NCI-H1048 (cell line): ENCODE measurements around the gene NECAB2.
"Not testable (repeated sequence)": the region's sequence is repeated elsewhere in the genome, so short reads cannot be mapped to it uniquely, and the experiment has no call there.

ENCODE experiments used
- DNase-seq: peaks from one replicate; lab custom pipeline; 2025; lab: John Stamatoyannopoulos, UW

Gene NECAB2

DNA sequence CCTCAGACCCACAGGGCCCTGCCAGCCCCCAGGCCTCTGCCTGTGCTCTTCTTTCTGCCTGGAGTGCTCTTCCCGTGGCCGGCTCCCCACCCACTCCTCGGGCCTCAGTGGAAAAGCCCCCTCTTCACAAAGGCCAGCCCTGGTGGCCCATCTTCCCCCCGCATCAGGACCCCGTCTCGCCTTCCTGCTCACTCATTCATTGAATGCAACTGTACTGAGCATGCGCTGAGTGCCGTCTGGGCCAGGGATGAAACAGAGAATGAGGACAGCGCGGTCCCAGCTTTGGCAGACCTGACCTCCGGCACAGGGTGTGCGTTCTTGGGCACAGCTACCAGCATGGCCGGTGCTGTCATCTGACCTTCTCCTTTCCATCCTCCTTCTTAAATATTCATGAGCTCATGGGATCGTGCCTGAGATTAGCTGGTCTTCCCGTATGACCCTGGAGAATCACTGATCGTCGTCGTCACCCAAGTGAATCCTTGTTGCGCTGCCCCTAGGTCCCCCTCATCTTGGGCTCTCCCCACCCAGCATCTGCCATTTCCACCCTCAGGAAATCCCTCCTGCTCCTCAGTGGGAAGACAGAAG, 31.4 kb upstream of the NECAB2 start:
- no peak for DNase-seq

DNA sequence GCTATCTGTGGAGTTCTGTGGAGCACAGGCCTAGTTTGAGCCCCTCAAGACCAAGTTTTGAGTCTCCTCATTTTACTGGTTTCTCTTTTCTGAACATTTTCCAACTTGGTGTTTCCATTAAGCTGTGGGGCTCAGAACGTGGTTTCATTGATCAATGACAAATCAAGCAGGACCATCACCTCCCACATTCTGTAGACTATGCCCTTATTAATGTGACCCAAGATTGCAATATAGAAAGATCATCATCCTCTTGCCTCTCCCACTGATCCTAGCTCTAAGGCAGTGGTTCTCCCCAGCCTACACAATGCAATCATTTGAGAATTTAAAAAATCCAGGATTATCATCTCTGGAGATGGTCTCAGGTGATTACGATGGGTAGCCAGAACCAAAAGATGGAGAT, 30.8 kb upstream of the NECAB2 start:
- DNase-seq, result no peak

DNA sequence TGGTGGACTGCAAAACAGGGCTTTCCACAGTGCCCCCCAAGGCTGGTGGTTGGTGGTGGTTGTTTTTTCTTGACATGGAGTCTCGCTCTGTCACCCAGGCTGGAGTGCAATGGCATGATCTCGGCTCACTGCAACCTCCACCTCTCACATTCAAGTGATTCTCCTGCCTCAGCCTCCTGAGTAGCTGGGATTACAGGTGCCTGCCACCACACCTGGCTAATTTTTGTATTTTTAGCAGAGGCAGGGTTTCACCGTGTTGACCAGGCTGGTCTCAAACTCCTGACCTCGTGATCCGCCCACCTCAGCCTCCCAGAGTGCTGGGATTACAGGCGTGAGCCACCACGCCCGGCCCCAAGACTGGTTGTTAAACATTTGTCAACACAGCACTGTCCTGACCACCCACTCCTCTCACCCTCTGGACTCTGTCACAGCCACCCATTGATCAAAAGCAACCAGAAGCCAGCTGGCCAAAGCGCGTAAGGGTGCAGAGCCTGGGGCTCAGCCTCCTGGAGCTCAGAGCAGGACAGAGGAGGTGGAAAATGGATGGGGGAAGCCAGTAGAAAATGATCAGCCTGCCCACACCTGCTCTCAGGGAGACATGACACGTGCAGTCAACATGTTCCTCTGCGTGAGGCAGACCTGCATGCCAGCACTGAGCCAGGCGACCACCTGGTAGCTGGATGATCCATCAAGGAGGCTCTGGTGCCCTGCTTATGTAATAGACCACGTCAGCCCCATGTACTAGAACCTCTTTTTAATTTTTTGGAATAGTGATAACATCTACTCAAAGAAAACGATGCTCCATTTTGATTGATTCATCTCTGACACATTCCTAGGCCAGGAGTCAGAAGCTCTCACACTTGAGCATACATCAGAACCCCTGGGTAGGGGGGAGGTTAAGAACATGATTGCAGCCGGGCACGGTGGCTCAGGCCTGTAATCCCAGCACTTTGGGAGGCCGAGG, 29.8 kb upstream of the NECAB2 start:
- no peak for DNase-seq

DNA sequence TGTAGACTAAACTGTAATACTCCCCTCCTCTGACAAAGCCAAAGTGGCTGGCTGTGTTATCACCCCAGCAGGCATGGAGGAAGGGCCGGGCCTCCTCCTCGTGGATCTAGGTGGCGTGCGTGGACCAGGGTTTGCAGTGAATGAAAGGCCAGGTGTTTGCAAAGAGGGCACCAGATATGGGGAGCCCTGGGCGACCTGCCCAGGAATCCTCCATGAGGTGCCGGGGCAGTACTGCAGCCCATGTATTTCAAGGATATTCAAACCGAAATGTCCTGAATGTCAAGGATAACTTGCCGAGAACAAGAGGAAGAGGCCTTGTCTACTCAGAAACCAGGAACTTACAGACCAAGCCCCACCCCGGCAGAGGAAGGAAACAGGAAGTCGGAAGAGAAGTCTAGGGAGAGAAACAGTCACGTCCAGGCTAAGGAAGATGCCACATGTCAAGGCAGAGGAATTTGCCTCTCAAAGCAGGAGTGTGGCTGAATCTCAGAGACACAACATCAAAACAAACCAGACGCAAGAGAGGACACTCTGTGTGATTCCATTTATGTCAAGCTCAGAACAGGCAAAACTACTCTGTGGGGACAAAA, 28.7 kb upstream of the NECAB2 start:
- no peak for DNase-seq

DNA sequence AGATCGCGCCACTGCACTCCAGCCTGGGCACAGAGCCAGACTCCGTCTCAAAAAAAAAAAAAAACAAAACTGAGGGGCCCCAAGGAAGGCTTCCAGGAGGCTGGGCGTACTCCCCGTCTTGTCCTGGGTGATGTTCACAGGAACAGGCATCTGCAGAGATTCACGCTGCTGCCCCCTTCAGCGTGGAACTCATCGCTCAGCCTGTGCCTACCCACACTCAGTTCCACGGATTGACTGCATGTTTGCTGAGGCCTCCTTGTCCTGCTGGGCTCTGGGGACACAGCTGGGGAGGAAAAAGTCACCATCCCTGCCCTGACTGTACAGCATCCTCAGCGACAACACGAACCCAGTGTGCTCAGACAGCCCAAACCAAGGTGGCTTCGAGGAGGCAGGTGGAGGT, 27.9 kb upstream of the NECAB2 start:
- no peak for DNase-seq

DNA sequence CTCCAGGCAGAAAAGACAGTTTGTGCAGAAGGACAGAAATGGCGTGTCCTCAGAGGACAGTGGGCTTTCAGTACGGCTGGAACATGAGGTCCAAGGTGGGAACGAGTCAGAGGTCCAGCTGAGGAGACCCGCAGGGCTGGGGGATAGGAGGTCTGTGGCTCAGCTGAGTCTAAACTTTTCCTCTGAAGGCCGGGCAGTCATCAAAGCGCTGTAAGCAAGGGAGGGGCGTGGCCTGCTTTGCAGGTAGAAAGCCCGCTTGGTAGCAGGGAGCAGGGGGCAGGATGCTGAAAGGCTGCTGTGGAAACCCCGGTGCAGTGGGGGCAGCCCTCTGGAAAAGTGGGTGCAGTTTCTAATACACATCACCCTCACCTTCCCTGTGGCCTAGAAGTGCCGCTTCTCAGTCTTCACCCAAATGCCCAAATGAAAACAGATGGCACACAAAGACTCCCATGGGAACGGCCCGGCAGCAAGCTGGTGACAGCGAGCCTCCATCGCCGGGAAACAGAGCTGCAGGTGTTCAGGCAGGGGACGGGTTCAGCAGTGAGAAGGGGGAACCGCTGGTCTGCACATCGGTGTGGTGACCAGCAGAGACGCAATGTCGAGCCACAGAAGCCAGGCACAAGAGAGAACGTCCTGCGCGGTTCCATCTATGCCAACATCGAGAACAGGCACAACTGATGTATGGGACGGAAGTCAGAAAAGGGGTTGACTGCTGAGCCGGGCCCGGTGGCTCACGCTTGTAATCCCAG, 27.2 kb upstream of the NECAB2 start:
- DNase-seq, result no peak

DNA sequence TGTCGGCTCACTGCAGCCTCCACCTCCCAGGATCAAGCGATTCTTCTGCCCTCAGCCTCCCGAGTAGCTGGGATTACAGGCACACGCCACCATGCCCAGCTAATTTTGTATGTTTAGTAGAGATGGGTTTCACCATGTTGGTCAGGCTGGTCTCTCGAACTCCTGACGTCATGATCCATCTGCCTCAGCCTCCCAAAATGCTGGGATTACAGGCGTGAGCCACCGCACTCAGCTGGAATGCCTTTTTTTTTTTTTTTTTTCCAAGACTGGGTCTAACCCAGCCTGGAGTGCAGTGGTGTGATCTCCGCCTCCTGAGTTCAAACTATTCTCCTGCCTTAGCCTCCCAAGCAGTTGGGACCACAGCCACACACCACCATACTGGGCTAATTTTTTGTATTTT, 26.5 kb upstream of the NECAB2 start:
- not testable (repeated sequence) for DNase-seq

DNA sequence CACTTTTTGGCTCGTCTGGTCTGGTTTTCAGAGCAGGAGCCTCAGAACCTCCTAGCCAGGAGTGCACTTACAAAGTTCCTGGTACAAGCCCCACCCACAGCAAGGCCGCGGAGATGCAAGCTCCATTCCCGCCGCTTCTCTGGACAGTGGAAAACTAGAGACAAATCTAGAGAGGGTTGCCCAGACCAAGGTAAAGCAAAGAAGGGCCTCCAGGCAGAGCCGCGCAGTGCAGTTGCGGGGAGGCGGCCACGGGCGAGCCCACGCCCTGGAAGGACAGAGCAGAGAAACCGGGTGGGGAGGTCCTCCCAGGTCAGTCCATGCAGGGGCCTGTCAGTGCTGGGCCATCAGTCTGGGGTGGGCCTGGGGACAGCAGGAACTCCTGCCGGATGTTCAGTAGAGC, 26.0 kb upstream of the NECAB2 start:
- no peak for DNase-seq

DNA sequence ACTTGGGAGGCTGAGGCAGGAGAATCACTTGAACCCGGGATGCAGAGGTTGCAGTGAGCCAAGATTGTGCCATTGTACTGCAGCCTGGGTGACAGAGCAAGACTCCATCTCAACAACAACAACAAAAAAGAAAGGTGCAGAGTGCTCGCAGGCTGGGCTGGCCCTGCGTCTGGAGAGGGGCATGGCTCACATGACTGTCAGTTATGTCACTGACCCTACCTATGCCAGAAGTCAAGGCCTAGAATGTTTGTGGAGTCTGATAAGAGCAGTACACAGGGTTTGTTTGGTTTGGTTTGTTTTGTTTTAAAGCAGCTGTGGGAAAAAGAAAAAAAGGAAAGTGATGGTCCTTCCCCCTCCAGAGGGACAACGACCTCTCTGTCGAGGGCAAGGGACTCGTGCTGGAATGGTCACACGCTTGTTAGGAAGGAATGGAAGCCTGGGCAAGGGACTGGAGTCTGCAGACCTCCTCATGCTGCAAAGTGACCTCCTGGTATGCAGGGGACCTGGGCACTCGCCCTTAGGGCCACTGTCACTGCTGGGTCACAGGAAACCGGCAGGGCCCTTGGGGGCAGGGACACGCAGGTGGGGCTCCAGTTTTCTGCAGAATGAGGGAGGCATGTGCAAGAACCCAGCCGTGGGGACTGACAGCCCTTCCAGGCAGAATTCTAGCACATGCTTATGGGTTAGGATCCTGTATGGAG, 25.1 kb upstream of the NECAB2 start:
- DNase-seq, result no peak

DNA sequence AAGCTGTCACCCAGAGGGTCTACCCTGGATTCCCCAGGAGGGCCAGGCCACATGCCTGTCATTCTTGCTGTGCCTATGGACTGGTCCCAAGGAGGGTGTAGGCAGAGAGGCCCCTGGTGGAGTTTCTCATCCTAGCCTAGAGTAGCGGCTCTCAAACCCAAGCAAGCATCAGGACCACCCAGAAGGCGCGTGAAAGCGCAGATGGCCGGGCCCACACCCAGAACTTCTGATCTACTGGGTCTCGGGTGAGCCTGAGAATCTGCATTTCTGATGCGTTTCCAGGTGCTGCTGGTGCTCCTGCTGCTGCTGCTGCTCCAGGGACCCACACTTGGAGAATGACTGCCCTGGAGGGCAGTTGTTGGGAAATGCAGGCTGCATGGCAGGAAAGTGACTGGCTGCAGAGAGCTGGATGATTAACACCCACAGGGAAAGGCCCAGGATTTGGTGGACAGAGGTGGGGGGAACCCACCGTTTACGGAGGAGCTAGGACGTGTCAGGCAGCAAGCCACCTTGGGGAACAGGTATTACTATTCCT, 24.5 kb upstream of the NECAB2 start:
- no peak for DNase-seq

DNA sequence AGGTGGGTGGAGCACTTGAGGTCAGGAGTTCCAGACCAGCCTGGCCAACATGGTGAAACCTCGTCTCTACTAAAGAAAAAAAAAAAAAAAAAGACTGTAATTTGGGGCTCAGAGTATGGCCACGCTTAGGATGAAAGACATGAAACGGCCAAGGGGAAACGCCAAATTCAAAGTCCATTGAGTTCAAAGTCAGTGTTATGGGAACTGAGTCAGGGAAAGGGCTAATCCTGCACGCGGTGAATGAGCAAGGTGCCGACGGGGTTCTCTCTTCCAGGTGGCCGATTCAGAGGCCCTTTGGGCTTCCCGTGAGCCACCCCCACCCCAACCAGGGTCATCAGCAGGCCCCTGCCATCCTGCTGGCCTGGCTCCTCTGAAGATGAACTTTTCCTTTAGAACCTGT, 22.5 kb upstream of the NECAB2 start:
- DNase-seq, result no peak

DNA sequence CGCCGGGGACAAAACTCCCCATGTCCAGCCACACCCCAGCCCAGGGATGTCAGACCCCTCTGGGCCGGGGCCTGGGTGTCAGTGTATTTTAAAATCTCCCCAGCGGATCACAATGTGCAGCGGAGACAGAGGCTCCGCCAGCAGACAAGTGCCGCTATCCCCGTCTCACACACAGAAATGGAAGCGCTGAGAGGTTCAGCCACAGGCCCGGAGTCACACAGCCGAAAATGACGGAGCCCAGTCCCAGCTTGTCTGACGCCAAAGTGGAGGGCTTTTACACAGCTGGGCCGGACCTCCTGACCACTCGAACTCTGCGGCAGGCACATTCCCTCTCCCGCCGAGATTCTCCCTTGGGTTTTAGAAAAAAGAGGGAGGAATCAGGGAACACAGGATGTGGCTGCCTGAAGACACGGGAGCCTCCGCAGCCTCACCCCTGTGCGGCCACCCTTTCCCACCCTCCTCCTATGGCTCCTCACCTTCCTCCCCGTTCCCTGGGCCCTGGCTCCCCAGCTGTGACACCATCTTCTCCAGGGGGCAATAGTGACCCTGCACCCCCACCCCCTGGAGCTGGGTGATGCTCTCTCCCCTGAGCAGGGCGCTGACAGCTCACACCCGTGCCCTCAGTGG, 21.8 kb upstream of the NECAB2 start:
- DNase-seq, result no peak

DNA sequence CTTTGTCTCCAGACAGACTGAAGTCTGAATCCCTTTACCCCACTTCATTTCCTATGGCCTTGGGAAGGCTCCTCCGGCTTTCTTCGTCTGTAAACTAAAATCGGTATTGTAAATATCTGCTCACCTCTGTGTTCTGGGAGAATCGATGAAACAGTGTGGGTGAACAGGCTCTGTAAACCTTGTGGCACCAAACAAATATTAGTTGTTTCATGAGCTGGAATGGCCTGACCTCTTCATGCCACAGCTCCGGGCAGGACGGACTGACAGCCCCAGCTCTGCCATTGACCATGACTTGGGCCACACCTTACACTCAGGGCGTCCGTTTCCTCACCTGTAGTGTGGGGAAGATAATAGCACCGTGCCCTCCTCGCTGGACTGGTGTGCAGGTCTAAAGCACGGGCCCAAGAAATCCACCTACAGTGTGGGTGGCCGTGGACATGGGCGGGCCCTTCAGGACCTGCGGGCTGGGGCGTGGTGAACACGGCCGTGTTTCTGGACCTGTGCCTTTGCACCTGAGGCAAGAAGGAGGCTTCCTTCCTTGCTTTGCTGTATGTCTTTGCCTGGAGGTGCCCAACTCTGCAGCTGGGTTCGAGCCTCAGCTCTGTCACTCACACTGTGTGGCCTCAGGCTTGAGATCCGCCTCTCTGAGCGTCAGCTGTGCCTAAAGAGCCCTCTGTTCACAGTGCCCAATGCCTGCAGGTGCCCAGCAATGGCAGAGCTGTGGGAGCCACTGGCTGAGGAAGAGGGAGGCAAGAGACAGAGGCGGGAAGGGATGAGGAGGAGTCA, 21.1 kb upstream of the NECAB2 start:
- no peak for DNase-seq

DNA sequence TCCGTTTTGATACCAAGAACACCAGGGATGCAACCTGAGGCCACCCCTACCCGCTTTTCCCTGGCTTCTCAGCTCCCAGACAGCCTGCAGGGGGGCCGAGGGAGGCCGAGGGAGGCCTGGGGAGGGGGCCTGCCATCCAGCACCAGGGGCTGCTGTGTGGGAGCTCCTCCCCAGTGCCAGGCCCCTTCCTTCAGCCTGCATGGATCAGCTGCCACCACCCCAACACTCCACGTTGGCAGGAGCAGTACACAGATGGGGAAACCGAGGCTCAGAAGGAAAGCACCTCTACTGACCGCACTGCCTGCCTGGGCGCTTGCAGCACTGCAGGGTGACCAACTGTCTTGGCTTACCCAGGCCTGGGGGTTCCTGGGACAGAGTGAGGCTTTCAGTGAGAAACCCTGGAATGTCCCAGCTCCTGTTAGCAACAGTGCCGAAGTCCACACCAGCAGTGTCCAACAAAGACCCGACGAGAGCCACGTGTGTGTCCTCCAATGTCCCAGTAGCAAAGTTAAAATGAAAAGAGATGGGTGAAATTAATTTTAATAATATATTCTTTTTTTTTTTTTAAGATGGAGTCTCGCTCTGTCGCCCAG, 20.3 kb upstream of the NECAB2 start:
- no peak for DNase-seq

DNA sequence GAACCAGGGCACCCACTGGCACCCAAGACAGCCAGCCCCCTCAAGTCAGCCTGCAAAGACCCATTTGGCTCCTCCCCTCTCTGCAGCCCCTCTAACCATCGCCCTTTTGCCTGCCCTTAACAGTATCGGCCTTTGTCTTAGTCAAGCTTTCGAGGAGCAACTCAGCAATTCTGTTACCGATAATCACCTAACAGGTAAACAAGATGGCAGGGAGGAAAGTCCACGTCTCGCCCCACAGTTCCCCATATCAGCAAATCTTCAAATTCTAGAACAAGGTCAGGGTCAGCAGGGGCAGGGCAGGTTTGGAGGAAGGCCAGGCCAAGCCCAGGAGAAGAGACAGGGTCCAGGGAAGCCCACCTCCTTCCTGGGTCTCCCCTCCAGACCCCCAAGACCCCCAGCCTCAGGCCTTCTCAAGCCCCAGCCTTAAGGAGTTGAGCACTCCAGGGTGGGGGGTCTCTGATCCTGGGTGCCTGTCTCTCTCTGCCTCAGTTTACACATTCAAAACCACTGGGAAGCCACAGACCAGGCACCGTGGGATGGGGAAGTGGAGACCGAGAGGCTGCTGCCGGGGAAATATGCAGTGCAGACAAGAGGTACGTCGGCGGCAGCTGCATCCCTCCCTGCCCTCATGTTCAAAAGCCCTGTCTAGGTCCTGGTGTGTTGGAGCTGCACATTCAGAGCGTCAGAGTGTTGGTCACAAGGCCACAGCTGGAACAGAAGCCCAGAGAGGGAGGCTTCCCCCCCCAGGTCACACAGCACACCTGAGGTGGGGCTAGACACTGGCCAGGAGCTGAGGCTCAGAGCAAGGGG, 18.9 kb upstream of the NECAB2 start:
- no peak for DNase-seq

DNA sequence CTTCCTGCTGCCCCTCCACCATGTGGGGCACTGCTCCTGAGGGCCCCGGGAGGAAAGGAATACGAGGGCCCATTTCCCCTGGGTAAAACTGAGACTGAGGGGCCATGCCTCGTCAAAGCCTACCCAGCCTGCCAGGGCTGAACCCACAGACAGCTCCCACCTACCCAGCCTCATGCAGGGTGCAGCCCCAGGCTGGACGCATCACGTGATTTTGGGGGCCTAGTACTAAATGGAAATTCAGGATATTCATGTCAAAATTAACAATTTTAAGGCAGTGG, 18.4 kb upstream of the NECAB2 start:
- DNase-seq, result no peak

DNA sequence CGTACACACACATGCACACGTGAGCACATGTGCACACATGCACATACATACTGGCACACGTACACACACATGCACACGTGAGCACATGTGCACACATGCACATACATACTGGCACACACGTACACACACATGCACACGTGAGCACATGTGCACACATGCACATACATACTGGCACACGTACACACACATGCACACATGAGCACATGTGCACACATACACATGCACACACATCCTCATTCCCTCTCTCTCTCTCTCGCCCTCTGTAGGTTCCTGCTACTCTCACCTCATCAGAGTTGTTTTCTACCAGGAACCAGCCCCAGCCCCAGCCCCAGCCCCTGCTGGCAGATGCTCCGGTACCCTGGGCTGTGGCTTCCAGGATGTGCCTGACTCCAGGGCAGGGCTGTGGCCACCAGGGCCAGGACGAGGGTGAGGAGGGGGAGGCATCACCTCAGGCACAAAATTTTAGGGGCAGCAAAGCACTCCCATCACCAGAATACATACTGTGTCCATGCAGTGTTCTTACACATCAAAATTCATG, 17.1 kb upstream of the NECAB2 start:
- not testable (repeated sequence) for DNase-seq

DNA sequence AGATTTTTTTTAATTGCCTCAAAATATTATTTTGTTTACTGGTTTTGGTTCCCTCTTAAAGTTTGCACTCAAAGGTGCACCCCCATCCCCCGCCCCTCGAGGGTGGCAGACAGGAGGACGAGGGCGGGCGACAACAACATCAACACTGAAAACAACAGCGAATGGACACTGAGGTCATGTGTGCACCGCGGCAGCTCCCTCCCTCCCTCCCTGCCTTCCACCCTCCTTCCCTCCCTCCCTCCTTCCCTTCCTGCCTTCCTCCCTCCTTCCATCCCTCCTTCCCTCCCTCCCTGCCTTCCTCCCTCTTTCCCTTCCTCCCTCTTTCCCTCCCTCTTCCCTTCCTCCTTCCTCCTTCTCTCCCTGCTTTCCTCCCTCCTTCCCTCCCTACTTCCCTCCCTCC, 16.5 kb upstream of the NECAB2 start:
- no peak for DNase-seq

DNA sequence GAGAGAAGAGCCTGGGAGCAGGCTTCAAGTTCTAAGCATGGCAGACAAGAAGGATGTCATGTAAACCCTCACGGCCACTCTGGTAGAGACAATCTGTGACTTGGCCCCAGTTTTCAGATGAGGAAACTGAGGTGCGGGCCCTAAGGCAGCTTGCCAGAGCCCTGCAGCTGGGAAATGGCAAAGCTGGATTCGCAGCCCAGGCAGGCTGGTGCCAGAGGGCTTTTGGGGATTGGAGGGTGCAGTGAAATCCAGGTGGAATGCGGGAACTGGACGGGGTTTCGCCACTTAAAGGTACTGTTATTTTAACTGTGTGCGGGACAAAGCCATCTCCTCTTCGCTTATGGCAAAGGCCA, 15.5 kb upstream of the NECAB2 start:
- no peak for DNase-seq
